Vagina (tissue), 2 donors: ENCODE measurements around the gene RPP14.

ENCODE experiments used
- POLR2A ChIP-seq, 2 donors: fragments of 450-650 bp; IDR thresholded peaks; one replicate each; pipeline ENCODE4 v1.6.1; 2017; ENCODE audit warnings: antibody characterized with exemption in 2 of 2, mild to moderate bottlenecking in 2 of 2, moderate library complexity in 2 of 2
- POLR2AphosphoS5 ChIP-seq, 2 donors: sonication (generic); formaldehyde crosslinking; IDR thresholded peaks; one replicate each; pipeline ENCODE4 v1.9.0; 2017; ENCODE audit warnings: antibody characterized with exemption in 2 of 2, mild to moderate bottlenecking in 2 of 2, low read depth in 1 of 2; ENCODE audit not compliant: insufficient read depth in 1 of 2
- TF ChIP-seq, protein P1 (sequence below), 3 experiments: fragments of 450-650 bp in 2 of 3; fragments of 200-600 bp in 1 of 3; sonication (generic) in 1 of 3; IDR thresholded peaks; one replicate each; pipeline ENCODE4 v1.5.1; 2017 to 2019; ENCODE audit warnings: antibody characterized with exemption in 3 of 3, mild to moderate bottlenecking in 2 of 3, moderate library complexity in 2 of 3

DNA sequence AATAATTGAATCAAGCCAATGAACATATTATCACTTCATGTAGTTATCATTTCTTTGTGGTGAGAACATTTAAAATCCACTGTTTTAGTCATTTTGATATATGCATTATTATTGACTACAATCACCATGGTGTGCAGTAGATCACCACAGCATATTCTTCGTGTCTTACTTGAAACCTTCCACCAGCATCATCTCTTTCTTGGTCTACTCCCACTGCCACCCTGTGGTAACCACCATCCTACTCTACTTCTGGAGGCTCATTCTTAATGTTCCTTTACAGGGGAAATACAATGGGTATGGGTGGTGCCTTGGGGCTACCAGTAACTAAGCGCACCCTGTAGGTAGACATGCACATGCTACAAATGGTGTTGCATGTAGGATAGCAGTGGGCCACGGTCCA lies 52.0 kb downstream of the RPP14 start:
- TF ChIP-seq, protein P1, sequence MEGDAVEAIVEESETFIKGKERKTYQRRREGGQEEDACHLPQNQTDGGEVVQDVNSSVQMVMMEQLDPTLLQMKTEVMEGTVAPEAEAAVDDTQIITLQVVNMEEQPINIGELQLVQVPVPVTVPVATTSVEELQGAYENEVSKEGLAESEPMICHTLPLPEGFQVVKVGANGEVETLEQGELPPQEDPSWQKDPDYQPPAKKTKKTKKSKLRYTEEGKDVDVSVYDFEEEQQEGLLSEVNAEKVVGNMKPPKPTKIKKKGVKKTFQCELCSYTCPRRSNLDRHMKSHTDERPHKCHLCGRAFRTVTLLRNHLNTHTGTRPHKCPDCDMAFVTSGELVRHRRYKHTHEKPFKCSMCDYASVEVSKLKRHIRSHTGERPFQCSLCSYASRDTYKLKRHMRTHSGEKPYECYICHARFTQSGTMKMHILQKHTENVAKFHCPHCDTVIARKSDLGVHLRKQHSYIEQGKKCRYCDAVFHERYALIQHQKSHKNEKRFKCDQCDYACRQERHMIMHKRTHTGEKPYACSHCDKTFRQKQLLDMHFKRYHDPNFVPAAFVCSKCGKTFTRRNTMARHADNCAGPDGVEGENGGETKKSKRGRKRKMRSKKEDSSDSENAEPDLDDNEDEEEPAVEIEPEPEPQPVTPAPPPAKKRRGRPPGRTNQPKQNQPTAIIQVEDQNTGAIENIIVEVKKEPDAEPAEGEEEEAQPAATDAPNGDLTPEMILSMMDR (IDR thresholded peaks at IDR 0.05) = no peak
- no peak for TF ChIP-seq POLR2A (IDR thresholded peaks at IDR 0.05)
- TF ChIP-seq POLR2AphosphoS5 (IDR thresholded peaks at IDR 0.05; ENCODE audit: insufficient read depth in 1 of 2, low read depth in 1 of 2) = no peak
